Mesothelial cell of epicardium (in vitro differentiated cells): ENCODE data around the gene GALNT9. TPM values are rescaled to one million over a fixed set of nuclear protein-coding genes. Genes with fewer than 3 reads are reported as not detected.

Experiments
- DNase-seq, 2 experiments: peaks; one replicate each; pipeline ENCODE4 v3.0.0; 2021; ENCODE audit warnings: low spot score in 2 of 2; ENCODE audit not compliant: unreplicated experiment in 2 of 2
- H3K27ac Mint-ChIP-seq: 2 replicates; pipeline ENCODE4 v1.8.0; 2021; ENCODE audit warnings: mixed read lengths
- H3K27me3 Mint-ChIP-seq: 2 replicates; pipeline ENCODE4 v1.8.0; 2021; ENCODE audit warnings: low read depth, mixed read lengths
- H3K36me3 Mint-ChIP-seq: 2 replicates; pipeline ENCODE4 v1.8.0; 2021; ENCODE audit warnings: mixed read lengths
- H3K4me1 Mint-ChIP-seq: 2 replicates; pipeline ENCODE4 v1.8.0; 2021; ENCODE audit warnings: mixed read lengths
- H3K4me3 Mint-ChIP-seq: 2 replicates; pipeline ENCODE4 v1.8.0; 2021; ENCODE audit warnings: mild to moderate bottlenecking, moderate library complexity, mixed read lengths
- H3K9me3 Mint-ChIP-seq: 2 replicates; pipeline ENCODE4 v1.8.0; 2021; ENCODE audit warnings: mixed read lengths
- total RNA-seq: library from RNA; stranded (reverse); gene quantifications from 3 replicates; pipeline ENCODE4 v1.2.1, GENCODE V29; 2021
- TF ChIP-seq, protein P1 (sequence below): fragments of 200-600 bp; sonication (generic); IDR thresholded peaks from one replicate; pipeline ENCODE4 v1.5.0; 2021; ENCODE audit warnings: antibody characterized with exemption; ENCODE audit not compliant: unreplicated experiment

Gene GALNT9
- total RNA-seq, 1 donor from 2014 or later = 4.8 TPM

DNA sequence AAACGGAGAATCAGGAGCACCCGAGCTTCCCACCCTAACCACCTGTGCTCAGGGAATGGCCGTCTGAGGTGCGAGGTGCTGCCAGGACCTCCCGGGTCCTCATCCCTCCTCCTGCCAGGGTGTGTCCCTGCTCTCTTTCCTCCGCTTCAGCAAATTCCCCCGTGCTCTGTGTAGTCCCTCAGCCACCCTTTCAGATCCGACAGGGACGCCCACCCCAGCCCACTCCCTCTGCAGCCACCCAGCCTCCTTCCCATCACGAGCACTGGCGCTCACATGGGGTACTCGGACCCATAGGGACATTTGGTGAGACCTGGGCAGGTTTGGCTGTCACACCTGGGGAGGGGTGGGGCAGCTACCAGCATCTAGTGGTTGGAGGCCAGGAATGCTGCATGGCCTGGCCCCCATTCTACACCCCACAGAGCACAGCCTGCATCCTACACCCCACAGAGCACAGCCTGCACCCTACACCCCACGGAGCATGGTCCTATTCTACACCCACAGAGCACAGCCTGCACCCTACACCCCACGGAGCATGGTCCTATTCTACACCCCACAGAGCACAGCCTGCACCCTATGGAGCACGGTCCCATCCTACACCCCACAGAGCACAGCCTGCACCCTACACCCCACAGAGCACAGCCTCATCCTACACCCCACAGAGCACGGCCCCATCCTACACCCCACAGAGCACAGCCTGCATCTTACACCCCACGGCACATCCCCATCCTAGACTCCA, 12.7 kb downstream of the GALNT9 start:
- DNase-seq = no peak
- Mint-ChIP-seq H3K27me3 (peaks cover 35% of the 10 kb centered on the region), H3K4me1 (no peaks in the 10 kb centered on the region), H3K9me3 (peaks cover 8% of the 10 kb centered on the region), H3K36me3 (no peaks in the 10 kb centered on the region), H3K27ac (no peak overlapping the region), H3K4me3 (no peak overlapping the region)
- TF ChIP-seq, protein P1, sequence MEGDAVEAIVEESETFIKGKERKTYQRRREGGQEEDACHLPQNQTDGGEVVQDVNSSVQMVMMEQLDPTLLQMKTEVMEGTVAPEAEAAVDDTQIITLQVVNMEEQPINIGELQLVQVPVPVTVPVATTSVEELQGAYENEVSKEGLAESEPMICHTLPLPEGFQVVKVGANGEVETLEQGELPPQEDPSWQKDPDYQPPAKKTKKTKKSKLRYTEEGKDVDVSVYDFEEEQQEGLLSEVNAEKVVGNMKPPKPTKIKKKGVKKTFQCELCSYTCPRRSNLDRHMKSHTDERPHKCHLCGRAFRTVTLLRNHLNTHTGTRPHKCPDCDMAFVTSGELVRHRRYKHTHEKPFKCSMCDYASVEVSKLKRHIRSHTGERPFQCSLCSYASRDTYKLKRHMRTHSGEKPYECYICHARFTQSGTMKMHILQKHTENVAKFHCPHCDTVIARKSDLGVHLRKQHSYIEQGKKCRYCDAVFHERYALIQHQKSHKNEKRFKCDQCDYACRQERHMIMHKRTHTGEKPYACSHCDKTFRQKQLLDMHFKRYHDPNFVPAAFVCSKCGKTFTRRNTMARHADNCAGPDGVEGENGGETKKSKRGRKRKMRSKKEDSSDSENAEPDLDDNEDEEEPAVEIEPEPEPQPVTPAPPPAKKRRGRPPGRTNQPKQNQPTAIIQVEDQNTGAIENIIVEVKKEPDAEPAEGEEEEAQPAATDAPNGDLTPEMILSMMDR = no peak

DNA sequence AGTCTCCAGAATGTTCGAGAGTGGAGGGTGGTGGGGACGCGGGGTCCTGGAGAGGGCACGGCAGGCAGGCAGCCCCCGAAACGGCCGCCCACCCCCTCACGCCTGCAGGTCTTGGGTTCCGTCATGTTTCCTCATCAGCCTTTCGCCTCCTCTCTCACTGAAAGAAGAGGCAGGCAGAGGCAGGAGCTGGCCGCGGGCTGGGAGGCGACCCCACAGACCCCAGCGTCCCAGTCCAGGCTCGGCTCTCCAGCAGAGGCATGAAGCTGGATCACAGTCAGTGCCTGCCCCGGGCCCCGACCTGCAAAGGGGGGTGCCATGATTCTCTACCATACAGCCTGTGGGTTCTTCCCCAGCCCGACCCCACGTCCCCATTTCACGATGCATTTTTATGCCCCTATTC, 13.4 kb downstream of the GALNT9 start:
- Mint-ChIP-seq H3K36me3 (no peaks in the 10 kb centered on the region), H3K4me3 (no peak overlapping the region), H3K27me3 (peaks cover 36% of the 10 kb centered on the region), H3K4me1 (no peaks in the 10 kb centered on the region), H3K27ac (no peak overlapping the region), H3K9me3 (peaks cover 15% of the 10 kb centered on the region)
- no peak for DNase-seq
- TF ChIP-seq, protein P1 = no peak

DNA sequence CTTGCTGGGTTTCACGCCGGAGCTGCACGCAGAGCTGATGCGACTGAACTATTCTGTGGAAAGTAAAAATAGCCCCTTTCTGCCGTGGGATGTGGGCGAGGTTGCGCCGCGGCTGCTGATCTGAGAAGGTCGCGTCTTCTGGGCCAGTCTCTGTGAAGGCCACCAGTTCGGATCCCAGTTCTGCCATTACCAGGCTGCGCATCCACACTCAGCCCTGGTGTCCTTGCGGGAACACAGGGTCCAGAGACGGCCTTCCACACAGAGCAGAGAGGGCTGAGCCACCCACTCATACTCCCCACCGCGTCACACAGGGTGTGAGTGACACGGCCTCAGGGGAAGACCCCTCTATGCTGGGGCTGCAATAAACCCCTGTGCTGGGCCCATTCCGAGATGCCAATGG, 13.9 kb downstream of the GALNT9 start:
- TF ChIP-seq, protein P1 = no peak
- no peak overlapping the region for H3K27ac Mint-ChIP-seq
- no peak overlapping the region for H3K4me3 Mint-ChIP-seq
- H3K27me3 Mint-ChIP-seq = peaks cover 39% of the 10 kb centered on the region
- DNase-seq = no peak
- H3K9me3 Mint-ChIP-seq = peaks cover 16% of the 10 kb centered on the region
- H3K36me3 Mint-ChIP-seq = no peaks in the 10 kb centered on the region
- no peaks in the 10 kb centered on the region for H3K4me1 Mint-ChIP-seq

DNA sequence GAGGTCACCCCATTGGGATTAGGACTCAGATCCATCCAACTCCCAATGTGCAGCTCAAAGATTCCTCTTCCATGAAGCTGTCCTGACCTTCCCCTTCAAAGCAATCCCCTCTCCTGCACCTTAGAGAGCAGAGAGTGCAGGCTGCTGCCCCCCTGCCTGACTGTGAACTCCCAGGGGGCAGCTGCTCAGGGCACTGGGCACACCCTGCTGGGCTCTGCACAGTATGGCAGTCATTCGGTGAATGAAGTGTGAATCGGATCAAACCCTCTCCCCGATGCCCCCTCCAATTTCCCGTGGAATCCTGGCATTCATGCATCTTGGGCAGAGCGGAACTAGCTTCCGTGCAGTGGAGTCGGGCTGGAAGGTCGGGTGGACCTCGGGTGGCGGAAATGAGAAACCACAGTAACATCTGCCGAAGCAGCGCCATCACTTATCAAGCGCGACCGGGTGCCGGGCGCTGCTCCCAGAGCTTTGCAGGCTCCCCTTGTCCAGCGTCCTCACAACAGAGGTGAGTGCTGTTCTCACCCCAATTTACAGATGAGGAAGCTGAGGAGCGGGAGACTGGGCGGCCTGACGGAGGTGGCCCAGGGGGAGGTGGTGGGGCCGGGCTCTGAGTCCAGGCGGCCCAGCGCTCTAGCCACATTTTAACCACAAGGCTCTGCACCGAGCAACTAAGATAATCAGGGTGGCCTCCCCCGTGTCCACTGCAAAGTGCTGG, 14.7 kb downstream of the GALNT9 start:
- Mint-ChIP-seq H3K4me3 (no peak overlapping the region), H3K36me3 (no peaks in the 10 kb centered on the region), H3K9me3 (peaks cover 16% of the 10 kb centered on the region), H3K4me1 (no peaks in the 10 kb centered on the region), H3K27ac (no peak overlapping the region), H3K27me3 (peaks cover 42% of the 10 kb centered on the region)
- TF ChIP-seq, protein P1 = no peak
- DNase-seq = no peak

DNA sequence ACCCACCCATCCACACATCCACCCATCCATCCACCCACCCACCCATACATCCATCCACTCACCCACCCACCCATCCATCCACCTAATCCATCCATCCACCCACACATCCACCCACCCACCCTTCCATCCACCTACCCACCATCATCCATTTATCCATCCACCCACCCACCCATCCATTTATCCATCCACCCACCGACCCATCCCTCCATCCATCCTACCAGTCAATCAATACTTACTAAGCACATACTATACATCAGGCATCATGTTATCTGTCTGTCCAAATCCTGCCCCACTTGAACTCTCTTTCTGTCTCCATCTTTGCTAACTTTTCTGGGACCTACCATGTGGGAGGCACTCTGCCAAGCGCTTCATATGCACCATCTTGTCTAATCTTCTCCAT, 15.4 kb downstream of the GALNT9 start:
- H3K27ac Mint-ChIP-seq = no peak overlapping the region
- H3K9me3 Mint-ChIP-seq = peaks cover 16% of the 10 kb centered on the region
- DNase-seq = no peak
- TF ChIP-seq, protein P1 = no peak
- H3K4me3 Mint-ChIP-seq = no peak overlapping the region
- H3K4me1 Mint-ChIP-seq = no peaks in the 10 kb centered on the region
- no peaks in the 10 kb centered on the region for H3K36me3 Mint-ChIP-seq
- peaks cover 42% of the 10 kb centered on the region for H3K27me3 Mint-ChIP-seq
